H1 (cell line): ENCODE results near the gene ZNF394. TPM values are rescaled to one million over a fixed set of nuclear protein-coding genes. Genes with fewer than 3 reads are reported as not detected.

Experiments used
- CTCF ChIA-PET: fragments of 300-600 bp; sonication (Branson Sonifier 250); formaldehyde crosslinking; loops from one replicate; lab custom pipeline; 2021; ENCODE audit not compliant: partially characterized antibody; lab: Charles Lee
- POLR2A ChIA-PET: fragments of 300-600 bp; sonication (Branson Sonifier 250); formaldehyde crosslinking; loops from one replicate; lab custom pipeline; 2021; ENCODE audit warnings: inconsistent platforms; ENCODE audit not compliant: partially characterized antibody; lab: Charles Lee
- DNase-seq, 2 experiments: peaks; one replicate each; pipeline versions ENCODE4 v3.0.0 to v3.0.0-alpha.2; 2010 to 2022; ENCODE audit warnings: low spot score in 2 of 2, low read depth in 1 of 2, mixed read lengths in 1 of 2
- FAIRE-seq: peaks from 2 replicates; lab custom pipeline; 2011; peaks lifted over from hg19 to GRCh38; lab: Jason Lieb, UNC
- H2AFZ ChIP-seq: 2 replicates; pipeline ENCODE4 v1.8.1; 2012; ENCODE audit warnings: low read length, inconsistent platforms
- H2AK5ac ChIP-seq: 2 replicates; pipeline ENCODE4 v1.6.1; 2013; ENCODE audit warnings: low read depth, low read length
- H2BK120ac ChIP-seq: replicated peaks from 2 replicates; pipeline ENCODE3; 2013; ENCODE audit warnings: low read depth, low read length, inconsistent platforms
- H2BK12ac ChIP-seq: 2 replicates; pipeline ENCODE4 v1.6.1; 2013; ENCODE audit warnings: low read depth, low read length
- H2BK15ac ChIP-seq: 2 replicates; pipeline ENCODE4 v1.6.1; 2013; ENCODE audit warnings: low read length
- H2BK20ac ChIP-seq: 2 replicates; pipeline ENCODE4 v1.6.1; 2013; ENCODE audit warnings: low read length
- H2BK5ac ChIP-seq: 2 replicates; pipeline ENCODE4 v1.6.1; 2013; ENCODE audit warnings: low read depth, low read length
- H3K14ac ChIP-seq: 2 replicates; pipeline ENCODE4 v1.6.1; 2013; ENCODE audit warnings: inconsistent platforms; ENCODE audit not compliant: insufficient read length
- H3K18ac ChIP-seq: 2 replicates; pipeline ENCODE4 v1.6.1; 2013; ENCODE audit warnings: low read length; ENCODE audit errors: extremely low read depth
- H3K23ac ChIP-seq: 2 replicates; pipeline ENCODE4 v1.6.1; 2013; ENCODE audit warnings: inconsistent platforms; ENCODE audit not compliant: insufficient read length
- H3K23me2 ChIP-seq: 2 replicates; pipeline ENCODE4 v1.6.1; 2013; ENCODE audit warnings: low read depth, low read length
- H3K27ac ChIP-seq: 2 replicates; pipeline ENCODE4 v1.6.1; 2011; ENCODE audit warnings: low read depth, low read length, inconsistent platforms
- H3K27me3 ChIP-seq, 4 experiments: replicated peaks in 1 of 4; 1 replicate in 1 of 4; 2 replicates in 3 of 4; pipeline versions ENCODE4 v1.6.1 to v1.8.1; 2011 to 2013; ENCODE audit warnings: low read length in 3 of 4, mild to moderate bottlenecking in 3 of 4, inconsistent platforms in 2 of 4, mixed read lengths in 2 of 4, moderate library complexity in 1 of 4; ENCODE audit not compliant: control insufficient read depth in 3 of 4, insufficient read depth in 3 of 4; ENCODE audit errors: extremely low read depth in 1 of 4
- H3K36me3 ChIP-seq, 4 experiments: 2 replicates each; pipeline versions ENCODE4 v1.6.1 to v1.8.1; 2011 to 2013; ENCODE audit warnings: mild to moderate bottlenecking in 4 of 4, low read length in 3 of 4, moderate library complexity in 2 of 4, control low read depth in 1 of 4, inconsistent platforms in 1 of 4; ENCODE audit not compliant: insufficient read depth in 4 of 4, control insufficient read depth in 2 of 4
- H3K4ac ChIP-seq: replicated peaks from 2 replicates; pipeline ENCODE3; 2013; ENCODE audit warnings: low read length, low read depth, mixed read lengths, inconsistent platforms; ENCODE audit not compliant: insufficient read length
- H3K4me1 ChIP-seq, 4 experiments: replicated peaks in 1 of 4; 1 replicate in 1 of 4; 2 replicates in 3 of 4; pipeline versions ENCODE4 v1.6.1 to v1.8.1; 2011 to 2013; ENCODE audit warnings: low read length in 3 of 4, inconsistent platforms in 2 of 4, mixed read lengths in 1 of 4; ENCODE audit not compliant: insufficient read depth in 4 of 4, control insufficient read depth in 3 of 4
- H3K4me2 ChIP-seq, 2 experiments: 2 replicates each; pipeline versions ENCODE4 v1.6.1 to v1.8.1; 2011 to 2013; ENCODE audit warnings: low read depth in 2 of 2, low read length in 2 of 2, control low read depth in 1 of 2, inconsistent platforms in 1 of 2, mild to moderate bottlenecking in 1 of 2; ENCODE audit not compliant: insufficient read depth in 1 of 2
- H3K4me3 ChIP-seq, 4 experiments: fragments of 200-600, 300-600 bp in 1 of 4; sonication (generic), shearing (Covaris generic), sonication (Bioruptor Twin) in 1 of 4; 2 replicates each; pipeline versions ENCODE4 v1.5.1 to v1.8.1; 2011 to 2016; ENCODE audit warnings: low read length in 4 of 4, low read depth in 3 of 4, control low read depth in 2 of 4, inconsistent platforms in 2 of 4, mild to moderate bottlenecking in 2 of 4, mixed read lengths in 1 of 4, moderate library complexity in 1 of 4; ENCODE audit not compliant: insufficient read depth in 2 of 4; ENCODE audit errors: extremely low read depth in 1 of 4
- H3K56ac ChIP-seq: replicated peaks from 2 replicates; pipeline ENCODE3; 2013; ENCODE audit warnings: low read depth, mild to moderate bottlenecking, mixed read lengths, low read length, inconsistent platforms; ENCODE audit not compliant: insufficient read length
- H3K79me1 ChIP-seq: 2 replicates; pipeline ENCODE4 v1.6.1; 2013; ENCODE audit warnings: low read depth, low read length, control low read depth
- H3K79me2 ChIP-seq, 2 experiments: 2 replicates each; pipeline versions ENCODE4 v1.6.1 to v1.8.1; 2012 to 2013; ENCODE audit warnings: low read length in 2 of 2, mild to moderate bottlenecking in 2 of 2, inconsistent platforms in 1 of 2; ENCODE audit not compliant: insufficient read depth in 2 of 2, control insufficient read depth in 1 of 2
- H3K9ac ChIP-seq, 4 experiments: replicated peaks in 1 of 4; 1 replicate in 1 of 4; 2 replicates in 3 of 4; pipeline versions ENCODE4 v1.6.1 to v1.8.1; 2011 to 2013; ENCODE audit warnings: low read depth in 3 of 4, low read length in 3 of 4, control low read depth in 2 of 4, mild to moderate bottlenecking in 2 of 4, moderate library complexity in 2 of 4, inconsistent platforms in 1 of 4; ENCODE audit errors: extremely low read depth in 1 of 4
- H3K9me3 ChIP-seq, 2 experiments: 2 replicates each; pipeline versions ENCODE4 v1.6.1 to v1.8.1; 2012 to 2013; ENCODE audit warnings: mild to moderate bottlenecking in 2 of 2, moderate library complexity in 2 of 2, control low read depth in 1 of 2, inconsistent platforms in 1 of 2, low read depth in 1 of 2, low read length in 1 of 2, mixed read lengths in 1 of 2; ENCODE audit not compliant: insufficient read depth in 2 of 2
- H4K20me1 ChIP-seq, 2 experiments: replicated peaks in 1 of 2; 2 replicates each; pipeline versions ENCODE3 to v1.8.1; 2011 to 2013; ENCODE audit warnings: inconsistent platforms in 2 of 2, low read length in 2 of 2, mild to moderate bottlenecking in 1 of 2; ENCODE audit not compliant: insufficient read depth in 2 of 2, control insufficient read depth in 1 of 2
- H4K5ac ChIP-seq: 2 replicates; pipeline ENCODE4 v1.6.1; 2013; ENCODE audit warnings: low read length, low read depth, mixed read lengths, inconsistent platforms; ENCODE audit not compliant: insufficient read length
- H4K8ac ChIP-seq: 2 replicates; pipeline ENCODE4 v1.8.0; 2013; ENCODE audit warnings: mild to moderate bottlenecking, moderate library complexity, low read length, inconsistent platforms; ENCODE audit not compliant: insufficient read depth; ENCODE audit errors: extremely low read depth
- H4K91ac ChIP-seq: replicated peaks from 2 replicates; pipeline ENCODE3; 2013; ENCODE audit warnings: low read length, mixed read lengths, inconsistent platforms; ENCODE audit not compliant: insufficient read length
- CHD2 ChIP-seq: IDR thresholded peaks from 2 replicates; pipeline ENCODE4 v1.6.1; 2012; ENCODE audit warnings: low read length, improper control_type of control experiment
- GTF2F1 ChIP-seq: IDR thresholded peaks from 2 replicates; pipeline ENCODE4 v1.6.1; 2012; ENCODE audit warnings: low read depth, low read length, improper control_type of control experiment, borderline replicate concordance
- RAD21 ChIP-seq, 2 experiments: IDR thresholded peaks in 1 of 2; conservative IDR thresholded peaks in 1 of 2; 2 replicates each; pipeline ENCODE4 v1.6.1; 2011; ENCODE audit warnings: low read depth in 2 of 2, low read length in 2 of 2, improper control_type of control experiment in 1 of 2, inconsistent platforms in 1 of 2, mild to moderate bottlenecking in 1 of 2, moderate library complexity in 1 of 2
- RFX5 ChIP-seq: IDR thresholded peaks from 2 replicates; pipeline ENCODE4 v1.6.1; 2011; ENCODE audit warnings: low read depth, low read length, improper control_type of control experiment, borderline replicate concordance
- SIRT6 ChIP-seq: IDR thresholded peaks from one replicate; pipeline ENCODE4 v1.7.1; 2012; ENCODE audit warnings: low read length, inconsistent platforms
- WGBS, 2 experiments: shearing (Covaris generic) in 1 of 2; methylation state at CpG; one replicate each; pipeline versions ENCODE4 v1.1.6 to v1.1.7; 2013 to 2015; ENCODE audit warnings: low lambda C conversion rate in 2 of 2, mixed read lengths in 2 of 2, inconsistent platforms in 1 of 2, low coverage in 1 of 2, missing lambda C conversion rate in 1 of 2; ENCODE audit not compliant: insufficient replicate concordance in 2 of 2, insufficient coverage in 1 of 2, insufficient read length in 1 of 2; ENCODE audit errors: extremely low coverage in 1 of 2, missing lambda C conversion rate in 1 of 2; 5-methylcytosine and 5-hydroxymethylcytosine counted together
- polyA plus RNA-seq, 7 experiments: library from polyadenylated mRNA; depleted of rRNA in 3 of 7; stranded (reverse) in 5 of 7; unstranded in 2 of 7; fragments of >200 nt in 5 of 7; fragments of 200-250 nt in 2 of 7; gene quantifications; 1 replicate in 5 of 7; 2 replicates in 1 of 7; 4 replicates in 1 of 7; pipeline versions ENCODE4 v1.2.1 to v1.2.3, GENCODE V29; 2011 to 2013; ENCODE audit warnings: missing spikeins in 2 of 7, mixed read lengths in 2 of 7
- total RNA-seq: library from RNA; stranded (reverse); fragmentation: NEBNext Ultra II Directional; extraction: Animal tissue kit (Norgen Biotek cat#: 25700); gene quantifications from 2 replicates; pipeline ENCODE4 v1.2.1, GENCODE V29; 2021
- TF ChIP-seq, protein P1 (sequence below), 3 experiments: IDR thresholded peaks; 1 replicate in 2 of 3; 2 replicates in 1 of 3; pipeline versions ENCODE4 v1.5.1 to v1.6.1; 2011; ENCODE audit warnings: low read length in 3 of 3, mild to moderate bottlenecking in 3 of 3, inconsistent platforms in 2 of 3, low read depth in 1 of 3, moderate library complexity in 1 of 3; ENCODE audit not compliant: insufficient read depth in 1 of 3; ENCODE audit errors: control extremely low read depth in 1 of 3
- TF ChIP-seq, protein P2 (sequence below): IDR thresholded peaks from 2 replicates; pipeline ENCODE4 v1.6.1; 2012; ENCODE audit warnings: low read length, inconsistent platforms

The ZNF394 gene
- total and polyA plus RNA-seq, 2 of the 8 experiments (the other 6 are each of a cell fraction or from before 2014, with no cell fraction given) = 6.6 to 19.3 TPM

DNA sequence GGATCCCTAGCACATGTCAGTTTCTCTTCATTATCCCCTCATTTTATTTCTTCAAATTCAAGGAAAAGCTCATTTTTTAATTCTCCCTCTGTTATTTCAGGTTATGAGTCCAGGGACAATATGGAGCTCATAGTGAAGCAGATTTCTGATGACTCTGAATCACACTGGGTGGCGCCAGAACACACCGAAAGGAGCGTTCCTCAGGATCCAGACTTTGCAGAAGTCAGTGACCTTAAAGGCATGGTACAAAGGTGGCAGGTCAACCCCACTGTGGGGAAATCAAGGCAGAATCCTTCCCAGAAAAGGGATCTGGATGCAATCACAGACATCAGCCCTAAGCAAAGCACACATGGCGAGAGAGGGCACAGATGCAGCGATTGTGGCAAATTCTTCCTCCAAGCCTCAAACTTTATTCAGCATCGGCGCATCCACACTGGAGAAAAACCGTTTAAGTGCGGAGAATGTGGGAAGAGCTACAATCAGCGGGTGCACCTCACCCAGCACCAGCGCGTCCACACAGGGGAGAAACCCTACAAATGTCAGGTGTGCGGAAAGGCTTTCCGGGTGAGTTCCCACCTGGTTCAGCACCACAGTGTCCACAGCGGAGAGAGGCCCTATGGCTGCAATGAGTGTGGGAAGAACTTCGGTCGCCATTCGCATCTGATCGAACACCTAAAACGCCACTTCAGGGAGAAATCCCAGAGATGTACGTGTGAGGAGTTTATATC, 25.8 kb upstream of the ZNF394 start:
- no peak overlapping the region for H2BK120ac ChIP-seq
- H3K36me3 ChIP-seq = peaks cover 5 to 48% (median 17%) of the 10 kb centered on the region in 4 experiments; a peak in 7 of 8 replicates
- no peaks in the 10 kb centered on the region; the same call in 1 of the 2 replicates for H3K79me1 ChIP-seq
- no peaks in the 10 kb centered on the region for H4K20me1 ChIP-seq
- peaks cover 15 to 18% of the 10 kb centered on the region in 2 experiments for H3K9me3 ChIP-seq
- no peak overlapping the region for H2AFZ ChIP-seq
- CTCF ChIA-PET = interaction anchor here (0.6 to 3.7 kb wide), 28 partner anchors 8 to 471 kb away, joined by 3 to 24 read pairs (median 4); partner anchors contain the start of gene ZSCAN25
- no peak overlapping the region for H3K14ac ChIP-seq
- H4K8ac ChIP-seq = no peak overlapping the region
- WGBS, 2 experiments = 94% methylated on average over 21 of the region's 21 CpGs; no CpG with 5 or more reads in 1 of the 2 experiments
- no peaks in the 10 kb centered on the region for H3K23me2 ChIP-seq
- no peak overlapping the region for H3K4ac ChIP-seq
- DNase-seq = peak in 1 of 2 experiments; percentile 47
- no peak overlapping the region for H3K4me2 ChIP-seq
- H3K27ac ChIP-seq = no peak overlapping the region
- H4K91ac ChIP-seq = no peak overlapping the region
- no peak overlapping the region for H3K9ac ChIP-seq
- no peak overlapping the region for H4K5ac ChIP-seq
- no peak overlapping the region for H2BK12ac ChIP-seq
- no peak overlapping the region for H3K23ac ChIP-seq
- no peak overlapping the region for H3K4me3 ChIP-seq
- no peak overlapping the region for H3K56ac ChIP-seq
- no peak overlapping the region for H2AK5ac ChIP-seq
- H3K18ac ChIP-seq = no peak overlapping the region
- no peak overlapping the region for H2BK5ac ChIP-seq
- POLR2A ChIA-PET = interaction anchor here (0.9 to 3.1 kb wide), 8 partner anchors 9 to 90 kb away, joined by 3 to 10 read pairs (median 4); partner anchors contain the start of genes FAM200A, ZNF655 and ZSCAN25
- H3K4me1 ChIP-seq = no peaks in the 10 kb centered on the region
- no peaks in the 10 kb centered on the region for H3K27me3 ChIP-seq
- no peak overlapping the region for H2BK15ac ChIP-seq
- no peak overlapping the region for H2BK20ac ChIP-seq
- FAIRE-seq = no peak
- H3K79me2 ChIP-seq = no peaks in the 10 kb centered on the region
- TF ChIP-seq RAD21 (IDR thresholded peaks at IDR 0.05 in 1 of 2, conservative IDR thresholded peaks at IDR 0.05 in 1 of 2; ENCODE audit: low read depth in 2 of 2, low read length in 2 of 2) (peak; percentile 71 to 78), RFX5 (no peak), GTF2F1 (no peak), SIRT6 (no peak), CHD2 (no peak)
- TF ChIP-seq, protein P1, sequence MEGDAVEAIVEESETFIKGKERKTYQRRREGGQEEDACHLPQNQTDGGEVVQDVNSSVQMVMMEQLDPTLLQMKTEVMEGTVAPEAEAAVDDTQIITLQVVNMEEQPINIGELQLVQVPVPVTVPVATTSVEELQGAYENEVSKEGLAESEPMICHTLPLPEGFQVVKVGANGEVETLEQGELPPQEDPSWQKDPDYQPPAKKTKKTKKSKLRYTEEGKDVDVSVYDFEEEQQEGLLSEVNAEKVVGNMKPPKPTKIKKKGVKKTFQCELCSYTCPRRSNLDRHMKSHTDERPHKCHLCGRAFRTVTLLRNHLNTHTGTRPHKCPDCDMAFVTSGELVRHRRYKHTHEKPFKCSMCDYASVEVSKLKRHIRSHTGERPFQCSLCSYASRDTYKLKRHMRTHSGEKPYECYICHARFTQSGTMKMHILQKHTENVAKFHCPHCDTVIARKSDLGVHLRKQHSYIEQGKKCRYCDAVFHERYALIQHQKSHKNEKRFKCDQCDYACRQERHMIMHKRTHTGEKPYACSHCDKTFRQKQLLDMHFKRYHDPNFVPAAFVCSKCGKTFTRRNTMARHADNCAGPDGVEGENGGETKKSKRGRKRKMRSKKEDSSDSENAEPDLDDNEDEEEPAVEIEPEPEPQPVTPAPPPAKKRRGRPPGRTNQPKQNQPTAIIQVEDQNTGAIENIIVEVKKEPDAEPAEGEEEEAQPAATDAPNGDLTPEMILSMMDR (IDR thresholded peaks at IDR 0.05; ENCODE audit: control extremely low read depth in 1 of 3, insufficient read depth in 1 of 3, low read depth in 1 of 3, low read length in 3 of 3) = peak; percentile 37 to 49 (median 45)
- TF ChIP-seq, protein P2, sequence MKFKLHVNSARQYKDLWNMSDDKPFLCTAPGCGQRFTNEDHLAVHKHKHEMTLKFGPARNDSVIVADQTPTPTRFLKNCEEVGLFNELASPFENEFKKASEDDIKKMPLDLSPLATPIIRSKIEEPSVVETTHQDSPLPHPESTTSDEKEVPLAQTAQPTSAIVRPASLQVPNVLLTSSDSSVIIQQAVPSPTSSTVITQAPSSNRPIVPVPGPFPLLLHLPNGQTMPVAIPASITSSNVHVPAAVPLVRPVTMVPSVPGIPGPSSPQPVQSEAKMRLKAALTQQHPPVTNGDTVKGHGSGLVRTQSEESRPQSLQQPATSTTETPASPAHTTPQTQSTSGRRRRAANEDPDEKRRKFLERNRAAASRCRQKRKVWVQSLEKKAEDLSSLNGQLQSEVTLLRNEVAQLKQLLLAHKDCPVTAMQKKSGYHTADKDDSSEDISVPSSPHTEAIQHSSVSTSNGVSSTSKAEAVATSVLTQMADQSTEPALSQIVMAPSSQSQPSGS = no peak
